K562 (cell line): ENCODE data around the gene KIF5A. TPM values are rescaled to one million over a fixed set of nuclear protein-coding genes. Genes with fewer than 3 reads are reported as not detected.

Experiments
- BRD9 ChIP-seq: fragments of 450-650 bp; IDR thresholded peaks from 2 replicates; pipeline ENCODE4 v1.6.1; 2018; ENCODE audit warnings: low read depth; ENCODE audit not compliant: partially characterized antibody
- EZH2 ChIP-seq: IDR thresholded peaks from 2 replicates; pipeline ENCODE4 v1.6.1; 2012; ENCODE audit warnings: low read depth, mild to moderate bottlenecking, inconsistent platforms, low read length, borderline replicate concordance
- FOXJ3 ChIP-seq: sonication (generic); formaldehyde crosslinking; IDR thresholded peaks from 2 replicates; pipeline ENCODE4 v1.4.0; 2020; ENCODE audit warnings: mild to moderate bottlenecking, missing genetic modification reagents
- FOXO4 ChIP-seq: fragments of 450-650 bp; formaldehyde crosslinking; IDR thresholded peaks from 2 replicates; pipeline ENCODE4 v1.4.0; 2020; ENCODE audit warnings: mild to moderate bottlenecking, moderate library complexity
- HDAC8 ChIP-seq: fragments of 450-650 bp; IDR thresholded peaks from 2 replicates; pipeline ENCODE4 v1.6.1; 2016; ENCODE audit warnings: mild to moderate bottlenecking, missing genetic modification characterization, moderate library complexity, missing compliant biosample characterization
- HNRNPK ChIP-seq: fragments of 200-400 bp; formaldehyde crosslinking; IDR thresholded peaks from one replicate; pipeline ENCODE4 v1.6.1; 2018; ENCODE audit warnings: mild to moderate bottlenecking, low read depth, low read length; ENCODE audit not compliant: poor library complexity, severe bottlenecking
- KDM5B ChIP-seq: fragments of 200-600 bp; sonication (generic); IDR thresholded peaks from 2 replicates; pipeline ENCODE4 v1.6.1; 2012; ENCODE audit warnings: low read depth, mild to moderate bottlenecking, moderate library complexity, low read length, control low read depth, inconsistent platforms; ENCODE audit not compliant: insufficient replicate concordance
- KLF10 ChIP-seq: fragments of 250-450 bp; sonication (Bioruptor Pico); IDR thresholded peaks from 2 replicates; pipeline ENCODE4 v1.6.1; 2021; ENCODE audit warnings: matching md5 sums
- MBD1 ChIP-seq: fragments of 250-450 bp; sonication (Bioruptor Pico); IDR thresholded peaks from 2 replicates; pipeline ENCODE4 v1.8.0; 2022; ENCODE audit warnings: inconsistent platforms
- MIER1 ChIP-seq: fragments of 450-650 bp; IDR thresholded peaks from 2 replicates; pipeline ENCODE4 v1.6.1; 2016; ENCODE audit warnings: antibody characterized with exemption, mild to moderate bottlenecking, low read depth
- MYNN ChIP-seq, 2 experiments: sonication (generic); formaldehyde crosslinking in 1 of 2; IDR thresholded peaks; 2 replicates each; pipeline versions ENCODE4 v1.5.0 to v1.6.1; 2016 to 2020; ENCODE audit warnings: antibody characterized with exemption in 1 of 2, missing genetic modification reagents in 1 of 2
- POLR2AphosphoS5 ChIP-seq: IDR thresholded peaks from 2 replicates; pipeline ENCODE4 v1.6.1; 2011; ENCODE audit warnings: mild to moderate bottlenecking, low read depth, low read length, moderate library complexity; ENCODE audit not compliant: control insufficient read depth, insufficient read depth
- PPARD ChIP-seq: fragments of 250-450 bp; sonication (Bioruptor Pico); IDR thresholded peaks from 2 replicates; pipeline ENCODE4 v1.8.0; 2022; ENCODE audit warnings: inconsistent platforms, mild to moderate bottlenecking, moderate library complexity
- TAF9B ChIP-seq: fragments of 450-650 bp; IDR thresholded peaks from 2 replicates; pipeline ENCODE4 v1.6.1; 2018; ENCODE audit warnings: mild to moderate bottlenecking; ENCODE audit not compliant: partially characterized antibody
- TGIF2 ChIP-seq: sonication (generic); formaldehyde crosslinking; IDR thresholded peaks from 2 replicates; pipeline ENCODE4 v1.8.1; 2022; ENCODE audit warnings: mild to moderate bottlenecking, missing genetic modification reagents, moderate library complexity
- XRCC4 ChIP-seq: IDR thresholded peaks from one replicate; pipeline ENCODE4 v1.6.1; 2011; ENCODE audit not compliant: insufficient read depth, insufficient read length; ENCODE audit errors: extremely low read depth
- polyA plus RNA-seq, 8 experiments: library from polyadenylated mRNA; depleted of rRNA in 4 of 8; stranded (reverse) in 5 of 8; unstranded in 3 of 8; fragments of >200 nt; fragmentation: Nextera tagmentation in 2 of 8; fragmentation: Illumina TruSeq in 1 of 8; extraction: Ambion mirVana in 2 of 8; extraction: Trizol in 1 of 8; gene quantifications; 2 replicates each; pipeline versions ENCODE4 v1.2.1 to v1.2.3, GENCODE V29; 2011 to 2014; ENCODE audit warnings: inconsistent platforms in 1 of 8, missing spikeins in 1 of 8
- total RNA-seq, 7 experiments: library from RNA; depleted of rRNA in 6 of 7; stranded (reverse); fragments of >200 nt in 6 of 7; fragmentation: Illumina TruSeq in 2 of 7; extraction: Trizol in 2 of 7; gene quantifications; 2 replicates each; pipeline versions ENCODE4 v1.2.1 to v1.2.3, GENCODE V29; 2011 to 2021; ENCODE audit warnings: low replicate concordance in 1 of 7
- TF ChIP-seq, protein P1 (sequence below): fragments of 250-450 bp; sonication (Bioruptor Pico); IDR thresholded peaks from 2 replicates; pipeline ENCODE4 v1.4.0; 2020; ENCODE audit warnings: mild to moderate bottlenecking
- TF ChIP-seq, protein P2 (sequence below): sonication (generic); formaldehyde crosslinking; IDR thresholded peaks from 2 replicates; pipeline ENCODE4 v1.8.0; 2022; ENCODE audit warnings: missing genetic modification reagents, mild to moderate bottlenecking, borderline replicate concordance
- TF ChIP-seq, protein P3 (sequence below): fragments of 250-450 bp; sonication (Bioruptor Pico); IDR thresholded peaks from 2 replicates; pipeline ENCODE4 v1.8.0; 2021; ENCODE audit warnings: moderate library complexity, mild to moderate bottlenecking, inconsistent platforms
- TF ChIP-seq, protein P4 (sequence below): sonication (generic); formaldehyde crosslinking; IDR thresholded peaks from 2 replicates; pipeline ENCODE4 v1.8.1; 2022; ENCODE audit warnings: missing genetic modification reagents

The KIF5A gene
- total and polyA plus RNA-seq, 9 of the 15 experiments (the other 6 are each of a cell fraction or from before 2014, with no cell fraction given): 3.4 to 17.7 (median 8.0) TPM

DNA sequence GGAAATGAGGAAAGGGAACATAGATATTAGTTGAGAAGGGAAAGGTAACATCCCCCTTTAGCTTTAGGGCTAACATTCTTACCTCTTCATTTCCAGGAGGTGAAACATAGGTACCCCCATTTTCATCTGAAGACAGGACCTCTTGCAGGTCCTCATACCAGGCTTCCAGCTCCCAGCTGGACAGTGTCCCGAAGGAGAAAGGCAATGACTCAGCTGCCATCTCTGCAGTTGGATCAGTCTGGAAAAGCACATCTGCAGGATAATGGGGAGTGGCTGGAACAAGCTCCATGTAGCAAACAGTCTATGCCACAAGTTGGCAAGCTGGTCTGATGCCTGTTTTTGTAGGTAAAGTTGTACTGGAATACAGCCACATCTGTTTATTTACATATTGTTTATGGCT lies 32.7 kb upstream of the KIF5A start (continued):
- 0 out of 2 replicates have a peak, but pooled peaks have one; percentile 63 for TF ChIP-seq KLF10 (CRISPR knock-in tag)
- TF ChIP-seq, protein P1, sequence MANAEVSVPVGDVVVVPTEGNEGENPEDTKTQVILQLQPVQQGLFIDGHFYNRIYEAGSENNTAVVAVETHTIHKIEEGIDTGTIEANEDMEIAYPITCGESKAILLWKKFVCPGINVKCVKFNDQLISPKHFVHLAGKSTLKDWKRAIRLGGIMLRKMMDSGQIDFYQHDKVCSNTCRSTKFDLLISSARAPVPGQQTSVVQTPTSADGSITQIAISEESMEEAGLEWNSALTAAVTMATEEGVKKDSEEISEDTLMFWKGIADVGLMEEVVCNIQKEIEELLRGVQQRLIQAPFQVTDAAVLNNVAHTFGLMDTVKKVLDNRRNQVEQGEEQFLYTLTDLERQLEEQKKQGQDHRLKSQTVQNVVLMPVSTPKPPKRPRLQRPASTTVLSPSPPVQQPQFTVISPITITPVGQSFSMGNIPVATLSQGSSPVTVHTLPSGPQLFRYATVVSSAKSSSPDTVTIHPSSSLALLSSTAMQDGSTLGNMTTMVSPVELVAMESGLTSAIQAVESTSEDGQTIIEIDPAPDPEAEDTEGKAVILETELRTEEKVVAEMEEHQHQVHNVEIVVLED (CRISPR knock-in tag): no peak
- no peak for TF ChIP-seq FOXO4 (CRISPR knock-in tag)
- TF ChIP-seq PPARD (CRISPR knock-in tag): no peak
- no peak for TF ChIP-seq MYNN (IDR thresholded peaks at IDR 0.05)
- TF ChIP-seq MYNN (CRISPR knock-in tag; IDR thresholded peaks at IDR 0.05): no peak
- TF ChIP-seq, protein P2, sequence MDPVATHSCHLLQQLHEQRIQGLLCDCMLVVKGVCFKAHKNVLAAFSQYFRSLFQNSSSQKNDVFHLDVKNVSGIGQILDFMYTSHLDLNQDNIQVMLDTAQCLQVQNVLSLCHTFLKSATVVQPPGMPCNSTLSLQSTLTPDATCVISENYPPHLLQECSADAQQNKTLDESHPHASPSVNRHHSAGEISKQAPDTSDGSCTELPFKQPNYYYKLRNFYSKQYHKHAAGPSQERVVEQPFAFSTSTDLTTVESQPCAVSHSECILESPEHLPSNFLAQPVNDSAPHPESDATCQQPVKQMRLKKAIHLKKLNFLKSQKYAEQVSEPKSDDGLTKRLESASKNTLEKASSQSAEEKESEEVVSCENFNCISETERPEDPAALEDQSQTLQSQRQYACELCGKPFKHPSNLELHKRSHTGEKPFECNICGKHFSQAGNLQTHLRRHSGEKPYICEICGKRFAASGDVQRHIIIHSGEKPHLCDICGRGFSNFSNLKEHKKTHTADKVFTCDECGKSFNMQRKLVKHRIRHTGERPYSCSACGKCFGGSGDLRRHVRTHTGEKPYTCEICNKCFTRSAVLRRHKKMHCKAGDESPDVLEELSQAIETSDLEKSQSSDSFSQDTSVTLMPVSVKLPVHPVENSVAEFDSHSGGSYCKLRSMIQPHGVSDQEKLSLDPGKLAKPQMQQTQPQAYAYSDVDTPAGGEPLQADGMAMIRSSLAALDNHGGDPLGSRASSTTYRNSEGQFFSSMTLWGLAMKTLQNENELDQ: no peak
- TF ChIP-seq TAF9B: no peak
- no peak for TF ChIP-seq FOXJ3 (CRISPR knock-in tag)
- no peak for TF ChIP-seq BRD9
- TF ChIP-seq HNRNPK: no peak
- TF ChIP-seq, protein P3, sequence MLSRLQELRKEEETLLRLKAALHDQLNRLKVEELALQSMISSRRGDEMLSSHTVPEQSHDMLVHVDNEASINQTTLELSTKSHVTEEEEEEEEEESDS (CRISPR knock-in tag): no peak
- TF ChIP-seq POLR2AphosphoS5: peak; percentile 64
- TF ChIP-seq, protein P4, sequence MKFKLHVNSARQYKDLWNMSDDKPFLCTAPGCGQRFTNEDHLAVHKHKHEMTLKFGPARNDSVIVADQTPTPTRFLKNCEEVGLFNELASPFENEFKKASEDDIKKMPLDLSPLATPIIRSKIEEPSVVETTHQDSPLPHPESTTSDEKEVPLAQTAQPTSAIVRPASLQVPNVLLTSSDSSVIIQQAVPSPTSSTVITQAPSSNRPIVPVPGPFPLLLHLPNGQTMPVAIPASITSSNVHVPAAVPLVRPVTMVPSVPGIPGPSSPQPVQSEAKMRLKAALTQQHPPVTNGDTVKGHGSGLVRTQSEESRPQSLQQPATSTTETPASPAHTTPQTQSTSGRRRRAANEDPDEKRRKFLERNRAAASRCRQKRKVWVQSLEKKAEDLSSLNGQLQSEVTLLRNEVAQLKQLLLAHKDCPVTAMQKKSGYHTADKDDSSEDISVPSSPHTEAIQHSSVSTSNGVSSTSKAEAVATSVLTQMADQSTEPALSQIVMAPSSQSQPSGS (CRISPR knock-in tag): no peak
- TF ChIP-seq EZH2: no peak
- no peak for TF ChIP-seq MBD1 (CRISPR knock-in tag)
- TF ChIP-seq MIER1: no peak
- no peak for TF ChIP-seq HDAC8 (tag)
- no peak for TF ChIP-seq XRCC4
- TF ChIP-seq KDM5B: no peak
- TF ChIP-seq TGIF2 (CRISPR knock-in tag): no peak
